ENCODE measurements around the gene TBC1D16.

DNA sequence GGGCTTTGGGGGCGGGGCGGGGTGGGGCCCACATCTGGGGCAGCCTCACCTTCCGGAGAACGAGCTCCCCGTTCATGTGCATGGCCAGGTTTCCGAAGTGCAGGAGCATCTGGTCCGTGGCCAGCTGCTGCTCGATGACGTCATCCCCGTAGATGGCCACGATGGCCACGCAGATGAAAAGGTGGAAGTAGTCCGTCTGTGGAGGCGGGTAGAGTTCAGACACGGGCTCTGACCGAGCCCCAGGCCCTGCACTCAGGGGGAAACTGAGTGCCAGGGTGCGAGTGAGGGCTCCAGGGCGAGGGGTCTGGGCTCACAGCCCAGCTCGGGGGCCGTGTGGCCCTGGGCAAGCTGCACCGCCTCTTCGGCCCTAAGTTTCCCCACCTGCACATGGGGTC is 93.7 kb downstream of the TBC1D16 start:
- TF ChIP-seq IRF2 (CRISPR knock-in tag; IDR thresholded peaks at IDR 0.05; ENCODE audit: borderline replicate concordance, low read depth) (no peak), TEAD4 (CRISPR knock-in tag; IDR thresholded peaks at IDR 0.05) (no peak), GRHL2 (CRISPR knock-in tag; IDR thresholded peaks at IDR 0.05; ENCODE audit: insufficient replicate concordance, severe bottlenecking) (no peak), NR2C2 (CRISPR knock-in tag; IDR thresholded peaks at IDR 0.05) (no peak), CREB1 (CRISPR knock-in tag; IDR thresholded peaks at IDR 0.05) (no peak)
- TF ChIP-seq, protein P1, sequence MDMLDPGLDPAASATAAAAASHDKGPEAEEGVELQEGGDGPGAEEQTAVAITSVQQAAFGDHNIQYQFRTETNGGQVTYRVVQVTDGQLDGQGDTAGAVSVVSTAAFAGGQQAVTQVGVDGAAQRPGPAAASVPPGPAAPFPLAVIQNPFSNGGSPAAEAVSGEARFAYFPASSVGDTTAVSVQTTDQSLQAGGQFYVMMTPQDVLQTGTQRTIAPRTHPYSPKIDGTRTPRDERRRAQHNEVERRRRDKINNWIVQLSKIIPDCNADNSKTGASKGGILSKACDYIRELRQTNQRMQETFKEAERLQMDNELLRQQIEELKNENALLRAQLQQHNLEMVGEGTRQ (CRISPR knock-in tag; IDR thresholded peaks at IDR 0.05) = no peak
- TF ChIP-seq, protein P2, sequence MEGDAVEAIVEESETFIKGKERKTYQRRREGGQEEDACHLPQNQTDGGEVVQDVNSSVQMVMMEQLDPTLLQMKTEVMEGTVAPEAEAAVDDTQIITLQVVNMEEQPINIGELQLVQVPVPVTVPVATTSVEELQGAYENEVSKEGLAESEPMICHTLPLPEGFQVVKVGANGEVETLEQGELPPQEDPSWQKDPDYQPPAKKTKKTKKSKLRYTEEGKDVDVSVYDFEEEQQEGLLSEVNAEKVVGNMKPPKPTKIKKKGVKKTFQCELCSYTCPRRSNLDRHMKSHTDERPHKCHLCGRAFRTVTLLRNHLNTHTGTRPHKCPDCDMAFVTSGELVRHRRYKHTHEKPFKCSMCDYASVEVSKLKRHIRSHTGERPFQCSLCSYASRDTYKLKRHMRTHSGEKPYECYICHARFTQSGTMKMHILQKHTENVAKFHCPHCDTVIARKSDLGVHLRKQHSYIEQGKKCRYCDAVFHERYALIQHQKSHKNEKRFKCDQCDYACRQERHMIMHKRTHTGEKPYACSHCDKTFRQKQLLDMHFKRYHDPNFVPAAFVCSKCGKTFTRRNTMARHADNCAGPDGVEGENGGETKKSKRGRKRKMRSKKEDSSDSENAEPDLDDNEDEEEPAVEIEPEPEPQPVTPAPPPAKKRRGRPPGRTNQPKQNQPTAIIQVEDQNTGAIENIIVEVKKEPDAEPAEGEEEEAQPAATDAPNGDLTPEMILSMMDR (IDR thresholded peaks at IDR 0.05) = no peak
